ENCODE measurements around the gene CPT1B. TPM values are rescaled to one million over a fixed set of nuclear protein-coding genes. Genes with fewer than 3 reads are reported as not detected.

CPT1B gene
- polyA plus RNA-seq, 1 donor from 2014 or later = 72.4 TPM

DNA sequence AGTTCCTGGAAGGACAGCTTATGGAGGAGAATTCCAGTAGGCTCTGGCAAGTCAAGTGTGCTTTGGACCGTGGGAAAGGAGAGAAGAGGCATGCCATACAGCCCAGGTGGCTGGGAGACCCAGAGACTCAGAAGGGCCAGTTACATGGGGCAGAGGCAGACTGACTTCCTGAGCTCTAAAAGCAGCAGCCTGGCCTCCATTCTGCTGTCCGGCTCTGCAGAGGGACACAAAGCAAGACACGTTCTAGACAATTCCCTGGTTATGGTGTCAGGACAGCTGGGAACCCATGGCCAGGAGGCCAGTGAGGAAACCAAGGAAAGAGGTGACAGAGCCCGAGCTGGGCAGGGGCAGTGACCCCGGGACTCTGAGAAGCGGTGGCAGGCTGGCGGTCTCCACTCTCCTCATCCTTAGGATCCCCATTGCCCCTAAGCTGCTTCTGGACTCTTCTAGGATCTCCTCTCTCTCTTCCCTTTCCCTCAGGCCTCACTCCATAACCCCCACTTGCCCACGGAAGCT is 2.7 kb downstream of the CPT1B start:
- no peaks in the 10 kb centered on the region for H3K36me3 ChIP-seq (ENCODE audit: insufficient read depth, low read length)

DNA sequence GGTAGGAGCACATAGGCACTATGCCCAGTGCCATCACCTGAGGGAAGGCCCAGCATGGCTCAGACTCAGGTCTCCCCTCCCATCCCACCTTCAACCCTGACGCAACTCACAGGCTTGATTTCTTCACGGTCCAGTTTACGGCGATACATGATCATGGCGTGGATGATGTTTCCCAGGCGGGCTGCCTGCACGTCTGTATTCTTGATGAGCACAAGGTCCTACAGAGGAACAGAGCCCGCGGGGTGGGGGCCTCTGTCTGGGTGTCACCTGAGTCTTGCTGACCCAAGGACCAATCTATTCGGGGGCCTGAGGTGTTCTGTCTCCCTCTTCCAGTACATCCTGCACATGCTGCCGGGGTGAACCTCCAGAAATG is 3.9 kb downstream of the CPT1B start:
- Histone ChIP-seq H3K79me2 (replicated peaks; ENCODE audit: insufficient read depth, low read length) (no peaks in the 10 kb centered on the region), H3K4me2 (ENCODE audit: low read length) (no peak overlapping the region), H3K27ac (ENCODE audit: low read length) (no peak overlapping the region), H3K9me2 (ENCODE audit: insufficient read depth, low read length) (no peaks in the 10 kb centered on the region), H3K36me3 (ENCODE audit: insufficient read depth, low read length) (no peaks in the 10 kb centered on the region), H3K27me3 (ENCODE audit: insufficient read depth, low read depth, low read length) (no peaks in the 10 kb centered on the region), H3K4me3 (ENCODE audit: low read length) (no peak overlapping the region), H3K9me3 (ENCODE audit: low read length) (no peaks in the 10 kb centered on the region), H4K20me1 (ENCODE audit: insufficient read depth) (no peaks in the 10 kb centered on the region), H2AFZ (ENCODE audit: low read depth, low read length) (no peak overlapping the region), H3K9ac (ENCODE audit: low read length) (no peak overlapping the region), H3F3A (ENCODE audit: insufficient read depth, low read length, poor library complexity, severe bottlenecking) (no peaks in the 10 kb centered on the region)
- no peak for TF ChIP-seq RAD21 (conservative IDR thresholded peaks at IDR 0.05)
- TF ChIP-seq, protein P1, sequence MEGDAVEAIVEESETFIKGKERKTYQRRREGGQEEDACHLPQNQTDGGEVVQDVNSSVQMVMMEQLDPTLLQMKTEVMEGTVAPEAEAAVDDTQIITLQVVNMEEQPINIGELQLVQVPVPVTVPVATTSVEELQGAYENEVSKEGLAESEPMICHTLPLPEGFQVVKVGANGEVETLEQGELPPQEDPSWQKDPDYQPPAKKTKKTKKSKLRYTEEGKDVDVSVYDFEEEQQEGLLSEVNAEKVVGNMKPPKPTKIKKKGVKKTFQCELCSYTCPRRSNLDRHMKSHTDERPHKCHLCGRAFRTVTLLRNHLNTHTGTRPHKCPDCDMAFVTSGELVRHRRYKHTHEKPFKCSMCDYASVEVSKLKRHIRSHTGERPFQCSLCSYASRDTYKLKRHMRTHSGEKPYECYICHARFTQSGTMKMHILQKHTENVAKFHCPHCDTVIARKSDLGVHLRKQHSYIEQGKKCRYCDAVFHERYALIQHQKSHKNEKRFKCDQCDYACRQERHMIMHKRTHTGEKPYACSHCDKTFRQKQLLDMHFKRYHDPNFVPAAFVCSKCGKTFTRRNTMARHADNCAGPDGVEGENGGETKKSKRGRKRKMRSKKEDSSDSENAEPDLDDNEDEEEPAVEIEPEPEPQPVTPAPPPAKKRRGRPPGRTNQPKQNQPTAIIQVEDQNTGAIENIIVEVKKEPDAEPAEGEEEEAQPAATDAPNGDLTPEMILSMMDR (IDR thresholded peaks at IDR 0.05; ENCODE audit: poor library complexity, severe bottlenecking) = no peak
- no peak for TF ChIP-seq TAF1 (IDR thresholded peaks at IDR 0.05; ENCODE audit: low read depth)
- no peak for TF ChIP-seq SMC3 (conservative IDR thresholded peaks at IDR 0.05; ENCODE audit: poor library complexity)
- TF ChIP-seq, protein P2, sequence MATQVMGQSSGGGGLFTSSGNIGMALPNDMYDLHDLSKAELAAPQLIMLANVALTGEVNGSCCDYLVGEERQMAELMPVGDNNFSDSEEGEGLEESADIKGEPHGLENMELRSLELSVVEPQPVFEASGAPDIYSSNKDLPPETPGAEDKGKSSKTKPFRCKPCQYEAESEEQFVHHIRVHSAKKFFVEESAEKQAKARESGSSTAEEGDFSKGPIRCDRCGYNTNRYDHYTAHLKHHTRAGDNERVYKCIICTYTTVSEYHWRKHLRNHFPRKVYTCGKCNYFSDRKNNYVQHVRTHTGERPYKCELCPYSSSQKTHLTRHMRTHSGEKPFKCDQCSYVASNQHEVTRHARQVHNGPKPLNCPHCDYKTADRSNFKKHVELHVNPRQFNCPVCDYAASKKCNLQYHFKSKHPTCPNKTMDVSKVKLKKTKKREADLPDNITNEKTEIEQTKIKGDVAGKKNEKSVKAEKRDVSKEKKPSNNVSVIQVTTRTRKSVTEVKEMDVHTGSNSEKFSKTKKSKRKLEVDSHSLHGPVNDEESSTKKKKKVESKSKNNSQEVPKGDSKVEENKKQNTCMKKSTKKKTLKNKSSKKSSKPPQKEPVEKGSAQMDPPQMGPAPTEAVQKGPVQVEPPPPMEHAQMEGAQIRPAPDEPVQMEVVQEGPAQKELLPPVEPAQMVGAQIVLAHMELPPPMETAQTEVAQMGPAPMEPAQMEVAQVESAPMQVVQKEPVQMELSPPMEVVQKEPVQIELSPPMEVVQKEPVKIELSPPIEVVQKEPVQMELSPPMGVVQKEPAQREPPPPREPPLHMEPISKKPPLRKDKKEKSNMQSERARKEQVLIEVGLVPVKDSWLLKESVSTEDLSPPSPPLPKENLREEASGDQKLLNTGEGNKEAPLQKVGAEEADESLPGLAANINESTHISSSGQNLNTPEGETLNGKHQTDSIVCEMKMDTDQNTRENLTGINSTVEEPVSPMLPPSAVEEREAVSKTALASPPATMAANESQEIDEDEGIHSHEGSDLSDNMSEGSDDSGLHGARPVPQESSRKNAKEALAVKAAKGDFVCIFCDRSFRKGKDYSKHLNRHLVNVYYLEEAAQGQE (IDR thresholded peaks at IDR 0.05; ENCODE audit: borderline replicate concordance) = no peak
- no peak for TF ChIP-seq EP300 (conservative IDR thresholded peaks at IDR 0.05; ENCODE audit: poor library complexity, severe bottlenecking)
- TF ChIP-seq POLR2AphosphoS5 (IDR thresholded peaks at IDR 0.05) = no peak
- TF ChIP-seq EZH2 (IDR thresholded peaks at IDR 0.05; ENCODE audit: borderline replicate concordance, insufficient read depth, low read length, poor library complexity, severe bottlenecking) = no peak
- TF ChIP-seq MXI1 (conservative IDR thresholded peaks at IDR 0.05; ENCODE audit: poor library complexity, severe bottlenecking) = no peak

More for the DNA sequence above, 2.7 kb downstream of the CPT1B start:
- Histone ChIP-seq H3K9ac (ENCODE audit: low read length) (no peak overlapping the region), H3K79me2 (replicated peaks; ENCODE audit: insufficient read depth, low read length) (no peaks in the 10 kb centered on the region), H3K4me2 (ENCODE audit: low read length) (no peak overlapping the region), H3K27me3 (ENCODE audit: insufficient read depth, low read depth, low read length) (no peaks in the 10 kb centered on the region), H3K9me3 (ENCODE audit: low read length) (no peaks in the 10 kb centered on the region), H3K27ac (ENCODE audit: low read length) (no peak overlapping the region), H3K4me3 (ENCODE audit: low read length) (no peak overlapping the region), H3F3A (ENCODE audit: insufficient read depth, low read length, poor library complexity, severe bottlenecking) (no peaks in the 10 kb centered on the region), H3K9me2 (ENCODE audit: insufficient read depth, low read length) (no peaks in the 10 kb centered on the region), H4K20me1 (ENCODE audit: insufficient read depth) (no peaks in the 10 kb centered on the region), H2AFZ (ENCODE audit: low read depth, low read length) (no peak overlapping the region)
- TF ChIP-seq EP300 (conservative IDR thresholded peaks at IDR 0.05; ENCODE audit: poor library complexity, severe bottlenecking) = no peak
- TF ChIP-seq RAD21 (conservative IDR thresholded peaks at IDR 0.05) = no peak
- no peak for TF ChIP-seq POLR2AphosphoS5 (IDR thresholded peaks at IDR 0.05)
- TF ChIP-seq SMC3 (conservative IDR thresholded peaks at IDR 0.05; ENCODE audit: poor library complexity) = no peak
- no peak for TF ChIP-seq TAF1 (IDR thresholded peaks at IDR 0.05; ENCODE audit: low read depth)

Measured in neural cell (in vitro differentiated cells).